GM19328 (cell line): Measurements from ENCODE around the gene ACAA2.
"Not testable (repeated sequence)": the region's sequence is repeated elsewhere in the genome, so short reads cannot be mapped to it uniquely, and the experiment has no call there.

Experiments used
- ATAC-seq: cut with Tn5 transposase; IDR thresholded peaks from one replicate; pipeline ENCODE4 v1.9.1; 2021; ENCODE audit warnings: mild to moderate bottlenecking, moderate library complexity; ENCODE audit not compliant: unreplicated experiment

The ACAA2 gene

DNA sequence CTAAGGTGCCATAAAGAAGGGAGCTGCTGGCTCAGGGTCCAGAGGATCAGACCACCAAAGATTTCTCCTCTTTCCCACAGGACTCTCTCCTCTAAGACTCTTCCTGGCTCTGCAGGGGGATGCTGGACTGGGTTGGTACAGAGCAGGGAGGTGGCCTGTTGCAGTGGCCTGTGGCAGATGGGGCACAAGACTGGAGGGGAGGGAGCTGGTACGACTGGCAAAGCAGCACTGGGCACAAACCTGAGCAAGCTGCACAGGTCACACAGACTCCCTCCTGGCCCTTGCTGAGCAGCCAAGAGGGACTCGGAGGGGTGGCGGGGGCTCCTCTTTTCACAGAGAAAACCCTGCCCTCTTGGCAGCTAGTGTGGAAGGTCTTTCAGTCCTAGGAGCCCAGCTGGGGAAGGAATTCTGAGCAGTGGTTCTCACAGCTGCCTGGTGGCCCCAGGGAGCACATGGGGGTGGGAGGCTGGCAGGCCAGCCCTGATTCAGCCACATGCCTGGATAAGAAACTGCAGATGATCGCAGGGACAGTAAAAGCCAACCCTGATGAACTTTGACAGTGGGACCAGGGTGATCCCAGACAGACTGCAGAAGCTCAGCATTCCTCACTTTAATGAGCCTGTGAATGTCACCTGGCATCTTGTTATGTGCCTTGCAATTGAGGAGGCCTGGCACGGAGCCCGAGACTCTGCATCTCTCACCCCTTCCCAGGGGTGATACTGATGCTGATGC is 32.5 kb upstream of the ACAA2 start:
- no peak for ATAC-seq

DNA sequence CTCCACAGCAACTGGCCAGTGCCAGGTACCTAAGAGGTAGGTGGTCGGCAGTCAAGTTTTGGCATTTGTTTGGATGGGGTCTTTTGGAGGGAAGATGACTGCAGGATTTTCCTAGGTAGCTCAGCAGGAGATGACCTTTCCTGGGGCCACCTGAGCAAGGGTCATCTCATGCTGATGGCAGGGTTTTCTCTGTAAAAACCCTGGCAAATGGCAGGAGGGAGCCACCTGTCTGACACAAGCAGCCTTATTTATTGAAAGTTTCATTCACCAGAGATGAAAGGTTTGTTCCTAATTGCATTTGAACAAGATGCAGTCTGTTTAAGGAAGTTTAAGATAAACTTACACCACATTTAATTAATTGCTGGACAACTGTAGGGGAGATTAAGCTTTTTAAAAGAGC is 31.6 kb upstream of the ACAA2 start:
- ATAC-seq: no peak

DNA sequence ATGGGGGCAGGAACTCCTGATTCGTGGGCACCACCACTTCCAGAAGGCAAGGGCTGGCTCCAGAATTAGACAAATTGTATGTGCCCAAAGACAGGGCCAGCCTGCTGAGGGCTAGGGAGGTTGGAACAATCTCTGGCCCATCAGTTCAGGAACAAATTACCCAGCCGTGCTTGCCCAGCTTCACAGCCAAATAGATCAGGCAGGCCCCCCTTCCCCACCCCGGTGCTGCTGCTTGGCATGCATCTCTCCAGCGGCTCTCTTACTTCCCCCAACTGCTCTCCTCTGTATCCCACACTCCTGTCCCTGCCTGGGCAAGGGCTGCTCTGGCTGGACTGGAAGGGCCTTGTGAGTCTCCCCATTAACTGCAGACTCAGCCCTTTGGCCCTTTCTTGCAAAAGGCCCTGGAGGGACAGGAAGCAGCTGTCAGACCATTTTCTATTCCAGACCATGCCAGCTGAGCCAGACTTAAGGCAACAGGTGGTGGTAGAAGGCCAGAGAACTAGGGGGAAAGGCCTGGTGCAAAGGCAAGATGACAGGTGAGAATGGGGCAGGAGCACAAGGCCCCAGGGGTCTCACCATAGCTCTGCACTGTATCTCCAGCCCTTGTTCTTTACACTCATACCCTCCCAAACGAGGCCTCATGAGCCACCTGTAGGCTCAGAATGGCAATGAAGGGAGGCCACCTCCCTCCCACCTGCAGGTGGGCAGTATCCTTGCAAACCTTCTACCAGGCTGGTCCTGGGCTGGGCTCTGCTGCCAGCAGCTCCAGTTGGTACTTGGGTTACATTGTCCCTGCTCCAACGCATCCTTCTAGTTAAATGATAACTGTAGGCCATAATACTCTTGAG is 30.7 kb upstream of the ACAA2 start:
- no peak for ATAC-seq

DNA sequence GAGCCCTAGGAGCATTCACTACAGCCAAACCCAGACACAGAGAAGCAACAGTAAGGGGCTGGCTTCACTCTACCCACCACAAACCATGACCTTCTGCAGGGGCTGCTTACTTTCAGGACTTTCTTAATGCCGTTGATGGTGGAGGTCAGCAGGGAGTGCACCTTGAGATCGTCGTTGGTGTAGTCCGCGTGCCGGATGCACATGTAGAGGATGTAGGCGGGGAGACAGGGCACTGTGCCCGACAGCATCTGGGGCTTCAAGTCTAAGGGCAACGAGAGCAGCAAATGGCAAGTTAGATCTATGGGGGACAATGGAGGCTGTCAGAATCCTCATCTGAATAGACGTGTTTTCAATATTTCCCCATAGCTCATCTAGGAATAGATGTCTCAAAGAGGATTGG is 29.8 kb upstream of the ACAA2 start:
- no peak for ATAC-seq

DNA sequence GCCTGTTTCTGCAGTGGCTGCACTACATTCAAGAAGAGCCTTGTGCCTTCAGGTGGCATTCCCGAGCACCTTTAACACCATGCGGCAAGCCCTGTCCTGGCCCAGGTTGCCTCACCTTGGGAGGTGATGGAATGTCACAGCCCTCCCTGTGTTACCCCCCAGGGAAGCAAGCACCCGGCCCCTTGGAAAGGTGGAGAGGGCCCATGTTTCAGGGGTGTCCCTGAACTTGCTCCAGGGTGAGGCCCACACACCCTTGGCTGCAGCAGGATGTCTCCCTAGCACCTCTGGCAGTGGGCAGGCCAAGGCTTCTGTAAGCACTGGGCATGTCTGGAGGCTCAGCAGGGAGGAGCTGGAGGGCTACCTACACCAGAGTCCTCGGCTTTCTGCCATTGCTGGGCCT is 29.3 kb upstream of the ACAA2 start:
- ATAC-seq: no peak

DNA sequence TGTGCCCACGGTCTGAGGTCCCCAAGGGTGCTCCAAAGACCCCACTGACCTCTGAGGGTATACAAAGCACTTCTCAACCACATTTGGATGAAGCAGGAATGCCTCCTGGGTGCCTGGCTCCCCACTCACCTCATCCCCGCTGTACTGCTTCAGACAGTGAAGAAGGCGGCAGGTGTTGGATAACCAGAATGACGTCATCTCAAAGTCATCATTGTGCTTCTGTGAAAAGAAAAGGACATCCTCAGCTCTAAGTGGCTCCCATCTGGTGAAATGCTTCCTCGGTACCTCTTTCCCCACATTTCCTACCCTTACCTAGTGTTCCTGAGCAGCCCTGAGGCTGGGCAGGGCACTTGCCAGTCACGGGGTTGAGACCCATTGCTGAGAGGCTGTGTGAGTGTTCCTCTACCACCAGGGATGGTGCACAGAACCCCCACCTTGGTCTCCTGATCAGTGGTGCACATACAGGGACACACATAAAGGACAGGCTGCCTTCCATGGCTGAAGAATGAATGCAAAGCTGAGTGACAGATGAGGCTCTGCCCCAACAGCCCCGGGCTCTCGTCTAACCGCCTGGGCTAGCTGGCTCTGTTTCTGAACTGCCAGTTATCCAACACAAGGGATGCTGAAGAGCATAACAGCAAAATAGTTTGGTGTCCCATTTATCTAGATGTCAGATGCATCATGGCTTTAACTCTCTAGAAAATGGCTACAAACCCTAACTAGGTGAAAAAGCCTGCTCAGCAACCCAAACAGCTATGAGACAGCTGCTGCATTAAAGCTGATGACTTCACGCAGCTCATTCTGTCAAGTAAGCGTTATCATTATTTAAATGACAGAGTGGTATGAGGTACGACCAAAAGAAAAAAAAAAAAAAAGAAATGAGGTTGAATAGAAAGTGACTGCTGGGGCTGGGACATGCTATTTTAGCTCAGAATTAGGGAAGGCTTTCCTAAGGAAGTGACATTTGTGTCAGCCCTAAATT is 28.2 kb upstream of the ACAA2 start:
- no peak for ATAC-seq

DNA sequence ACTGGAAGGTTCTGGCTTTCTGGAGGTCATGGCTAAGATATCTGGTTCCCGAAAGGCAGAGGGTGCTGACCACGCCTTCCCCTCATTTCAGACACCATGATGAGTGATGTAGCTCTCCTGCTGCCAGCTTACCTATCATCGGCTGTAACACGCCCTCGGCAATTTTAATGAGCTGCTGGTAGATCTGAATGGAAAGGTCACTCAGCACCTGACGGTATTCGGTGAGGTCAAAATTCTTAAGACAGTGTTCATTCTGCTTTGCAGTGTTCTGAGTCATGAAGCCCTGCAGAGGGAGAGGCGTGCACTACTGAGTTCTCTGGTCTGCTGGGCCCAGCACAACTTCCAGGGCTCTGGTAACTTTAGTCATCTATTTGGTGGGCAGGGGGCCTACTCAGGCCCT is 25.7 kb upstream of the ACAA2 start:
- no peak for ATAC-seq

DNA sequence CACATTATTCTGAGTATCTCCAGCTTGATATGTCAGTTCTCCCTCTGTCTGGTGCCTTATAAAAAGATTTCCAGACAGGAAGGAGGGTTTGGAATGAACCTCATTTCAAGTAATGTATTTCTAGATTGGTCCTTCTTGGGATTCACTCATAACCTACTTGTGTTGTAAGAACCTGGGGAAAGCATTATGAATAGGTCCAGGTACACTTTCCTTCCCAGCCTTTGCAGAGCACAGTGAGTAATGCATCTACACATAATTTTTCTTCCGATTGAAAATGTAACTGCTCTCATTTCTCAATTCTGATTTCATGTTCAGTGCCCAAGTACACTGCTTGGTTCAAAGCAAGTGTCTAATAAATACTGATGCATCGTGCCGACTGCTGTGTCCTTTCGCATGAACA is 25.0 kb upstream of the ACAA2 start:
- ATAC-seq: no peak

DNA sequence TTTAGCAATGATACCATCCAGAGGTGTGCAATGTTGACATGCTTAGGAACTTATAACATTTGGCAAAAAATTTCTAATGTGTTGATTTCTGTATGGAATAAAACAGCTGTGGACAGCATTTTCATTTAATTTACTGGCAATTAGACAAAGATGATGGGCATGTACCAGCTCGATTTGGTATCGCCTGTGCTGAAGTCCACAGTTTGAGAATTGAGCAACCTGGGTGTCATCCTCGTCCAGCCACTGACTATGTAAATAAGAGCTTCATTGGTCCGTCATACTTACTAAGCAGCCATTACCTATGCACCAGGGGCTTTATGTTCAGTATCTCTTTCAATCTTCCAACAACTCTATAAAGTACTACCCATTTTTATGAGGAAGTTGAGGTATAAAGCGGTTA is 24.6 kb upstream of the ACAA2 start:
- ATAC-seq: no peak

DNA sequence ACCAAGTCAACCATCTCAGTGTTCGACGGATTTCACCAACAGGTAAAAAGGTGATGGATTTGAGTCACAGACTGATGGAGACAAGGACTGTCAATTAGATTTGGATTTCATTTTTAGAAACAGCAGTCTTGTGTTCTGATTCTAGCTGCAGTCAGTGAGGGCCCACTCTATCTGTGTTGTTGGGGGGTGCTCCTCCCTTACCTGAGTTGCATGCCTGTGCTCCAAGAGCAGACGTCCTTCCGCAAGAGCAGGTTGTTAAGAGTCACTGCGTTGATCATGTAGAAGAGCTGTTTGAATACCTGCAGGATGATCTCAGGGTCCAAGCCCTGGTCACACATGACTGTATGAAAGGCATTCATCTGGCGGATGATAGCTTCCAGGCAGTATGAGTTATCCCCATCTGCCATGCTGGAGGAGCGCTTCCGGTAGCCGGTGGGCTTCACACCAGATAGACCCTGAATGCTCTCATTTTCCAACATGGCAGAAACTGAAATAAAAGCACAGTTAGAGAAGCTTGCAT is 24.0 kb upstream of the ACAA2 start:
- ATAC-seq: not testable (repeated sequence)

DNA sequence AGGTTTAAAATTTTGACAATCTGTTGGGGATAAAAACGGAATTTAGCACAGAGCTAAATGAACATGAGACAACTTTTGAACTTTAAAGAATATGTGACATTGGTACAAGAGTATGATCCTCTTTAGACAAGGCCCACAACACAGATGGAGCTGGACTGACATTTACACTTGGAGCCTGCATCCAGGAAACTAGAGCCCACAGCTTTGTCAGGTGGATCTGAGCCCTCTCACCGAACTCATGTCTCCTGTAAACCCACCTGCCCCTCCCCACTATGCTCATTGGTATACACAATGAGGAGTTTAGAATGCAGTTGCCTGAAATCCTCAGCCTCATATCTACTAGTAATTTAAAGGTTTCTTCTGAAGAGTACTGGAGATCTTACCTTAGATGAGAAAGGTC is 22.1 kb upstream of the ACAA2 start:
- ATAC-seq: no peak

DNA sequence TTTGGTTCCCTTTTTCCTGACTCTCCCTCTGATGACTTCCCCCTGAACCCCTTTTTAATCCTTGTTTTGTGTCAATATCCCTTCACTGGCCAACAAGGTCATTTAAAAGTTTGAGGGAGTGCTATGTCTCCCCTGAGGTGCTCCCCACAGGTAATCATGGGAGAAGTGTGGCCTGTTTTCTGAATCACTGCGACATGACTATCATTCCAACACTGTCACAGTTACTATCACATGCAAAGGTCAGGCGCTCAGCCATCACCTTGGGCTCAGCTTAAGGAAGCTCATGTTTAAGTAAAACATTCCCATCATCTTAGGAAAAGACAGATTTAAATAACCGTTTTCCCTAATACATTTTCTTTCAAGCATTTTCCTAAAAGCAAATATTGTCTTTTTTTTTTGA is 20.9 kb upstream of the ACAA2 start:
- ATAC-seq: no peak

DNA sequence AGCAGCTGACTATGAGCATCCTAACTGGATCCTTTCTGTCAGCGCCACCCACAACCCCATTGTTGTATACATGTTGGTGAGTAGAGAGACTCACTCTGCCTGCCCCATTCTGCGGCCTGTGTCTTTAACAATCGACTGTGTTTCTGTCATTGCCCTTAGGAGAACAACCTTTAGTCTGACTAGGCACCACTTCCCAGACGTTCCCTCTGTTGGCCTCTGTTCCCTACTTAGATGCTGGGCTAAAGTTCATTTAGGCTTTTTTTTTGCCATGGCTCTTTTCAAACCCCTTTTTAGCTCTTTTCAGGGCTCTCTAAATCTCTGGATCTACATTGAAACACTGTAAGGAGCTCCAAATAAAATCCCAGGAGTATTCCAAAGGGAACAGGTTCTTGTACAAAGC is 20.5 kb upstream of the ACAA2 start:
- ATAC-seq: no peak

DNA sequence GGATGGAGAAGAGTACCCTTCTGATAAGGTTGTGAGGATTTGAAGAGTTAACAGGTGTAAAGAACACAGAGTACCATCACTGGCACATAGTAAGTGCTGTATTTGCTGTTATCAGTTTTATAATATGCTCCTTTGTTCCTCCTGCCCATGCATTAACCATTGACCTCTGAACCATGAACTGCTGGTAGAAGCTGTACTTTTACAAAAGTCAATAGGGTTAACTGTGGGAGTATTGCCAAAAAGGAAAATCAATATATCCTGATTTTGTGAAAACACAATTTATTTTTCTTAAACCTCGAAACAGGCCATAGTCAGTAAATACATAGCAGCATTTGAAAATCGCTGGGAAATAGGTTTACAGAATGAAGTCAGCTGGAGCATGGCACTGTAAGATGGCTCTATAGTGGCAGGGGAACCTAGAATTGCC is 18.9 kb upstream of the ACAA2 start:
- ATAC-seq: no peak

DNA sequence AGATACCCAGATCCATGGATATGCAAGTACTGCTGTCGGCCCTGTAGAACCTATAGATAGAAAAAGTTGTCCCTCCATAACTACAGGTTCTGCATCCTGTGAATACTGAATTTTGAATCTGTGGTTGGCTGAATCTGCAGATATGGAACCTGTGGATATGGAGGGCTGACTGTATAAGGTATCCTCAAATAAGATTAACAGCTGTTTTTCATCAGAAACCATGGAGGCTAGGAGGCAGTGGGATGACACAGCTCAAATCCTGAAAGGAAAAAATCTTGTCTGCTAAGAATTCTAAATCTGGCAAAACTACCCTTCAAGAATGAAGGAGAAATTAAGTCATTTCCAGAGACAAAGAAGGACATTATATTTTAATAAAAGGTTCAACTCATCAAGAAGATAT is 14.7 kb upstream of the ACAA2 start:
- ATAC-seq: no peak

DNA sequence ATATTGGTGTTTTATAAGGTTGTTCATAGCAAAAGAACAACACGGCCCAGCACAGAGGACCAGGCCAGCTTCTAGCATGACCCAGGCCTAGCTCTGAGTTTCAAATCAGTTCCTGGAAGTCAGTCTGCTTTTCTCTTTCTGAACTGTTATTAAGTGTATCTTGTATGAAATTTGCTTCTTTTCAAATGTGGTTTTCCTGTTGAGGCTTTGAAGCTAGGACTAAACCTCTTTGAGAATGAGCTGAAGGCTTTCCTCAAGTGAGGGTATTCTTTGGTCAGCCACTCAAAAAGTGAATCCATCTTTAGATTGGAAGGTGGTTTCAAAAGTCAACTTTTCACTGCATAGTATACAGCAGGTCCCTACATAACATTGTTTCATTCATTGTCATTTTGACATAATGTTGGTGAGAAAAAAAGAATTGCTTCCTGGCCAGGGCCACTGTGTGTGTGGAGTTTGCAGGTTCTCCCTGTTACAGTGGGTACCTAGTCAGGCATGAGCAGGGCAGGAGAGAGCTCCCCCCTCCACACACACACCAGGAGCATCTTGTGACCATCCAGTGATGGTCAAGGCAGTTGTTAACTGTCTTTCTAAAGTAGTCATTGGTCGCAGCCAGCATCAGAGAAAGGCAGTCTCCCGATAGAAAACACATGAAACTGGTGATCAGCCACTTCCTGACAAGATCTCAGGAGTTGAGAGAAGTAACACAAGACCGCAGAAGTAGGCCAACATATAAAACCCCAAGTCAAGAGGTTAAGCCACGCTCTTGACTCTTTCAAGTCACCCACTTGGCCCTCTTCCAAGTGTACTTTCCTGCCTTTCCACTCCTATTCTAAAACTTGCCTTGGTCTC is 6.7 kb upstream of the ACAA2 start:
- no peak for ATAC-seq

DNA sequence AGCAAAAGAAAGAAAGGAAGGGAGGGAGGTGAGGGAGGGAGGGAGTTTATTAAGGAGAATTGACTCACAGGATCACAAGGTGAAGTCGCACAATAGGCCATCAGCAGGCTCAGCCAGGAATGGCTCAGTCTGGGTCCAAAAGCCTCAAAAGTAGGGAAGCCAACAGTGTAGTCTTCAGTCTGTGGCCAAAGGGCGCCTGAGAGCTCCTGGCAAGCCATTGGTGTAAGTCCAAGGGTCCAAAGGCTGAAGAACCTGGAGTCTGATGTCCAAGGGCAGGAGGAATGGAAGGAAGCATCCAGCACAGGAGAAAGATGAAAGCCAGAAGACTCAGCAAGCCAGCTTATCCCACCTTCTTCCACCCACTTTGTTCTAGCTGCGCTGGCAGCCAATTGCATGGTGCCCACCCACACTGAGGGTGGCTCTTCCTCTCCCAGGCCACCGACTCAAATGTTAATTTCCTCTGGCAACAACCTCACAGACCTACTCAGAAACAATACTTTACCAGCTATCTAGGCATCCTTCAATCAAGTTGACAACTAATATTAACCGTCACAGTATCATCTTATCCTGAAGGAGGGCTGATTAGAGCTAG is 5.8 kb upstream of the ACAA2 start:
- no peak for ATAC-seq

DNA sequence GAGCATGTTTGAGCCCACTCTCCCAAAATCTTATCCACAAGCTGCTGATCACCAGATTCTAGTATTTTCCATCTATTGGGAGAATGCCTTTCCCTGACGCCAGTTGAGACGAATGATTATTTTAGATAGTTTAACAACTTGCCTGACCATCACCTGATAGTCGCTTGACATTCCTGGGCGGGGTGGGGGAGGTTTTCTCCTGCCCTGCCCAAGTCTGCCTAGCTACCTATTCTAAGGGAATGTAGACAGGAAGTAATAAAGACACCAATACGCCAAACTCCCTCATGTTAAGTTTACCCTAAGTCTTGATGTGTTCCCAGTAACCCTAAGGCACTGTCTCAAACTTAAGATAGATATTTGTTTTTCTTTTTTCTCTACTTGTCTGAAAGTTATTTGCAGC is 4.6 kb upstream of the ACAA2 start:
- no peak for ATAC-seq

DNA sequence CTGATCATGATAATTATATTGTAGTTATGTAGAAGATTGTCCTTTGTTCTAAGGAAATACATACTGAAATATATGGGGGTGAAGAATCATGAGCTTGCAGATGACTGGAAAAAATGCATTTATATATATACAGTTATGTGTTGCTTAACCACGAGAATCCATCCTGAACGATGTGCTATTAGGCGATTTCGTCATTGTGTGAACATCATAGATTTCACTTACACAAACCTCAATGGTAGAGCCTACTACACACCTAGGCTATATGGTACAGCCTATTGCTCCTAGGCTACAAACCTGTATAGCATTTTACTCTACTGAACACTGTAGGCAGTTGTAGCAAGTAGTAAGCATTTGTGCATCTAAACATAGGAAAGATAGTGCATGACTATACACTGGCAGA is 2.6 kb upstream of the ACAA2 start:
- ATAC-seq: no peak

DNA sequence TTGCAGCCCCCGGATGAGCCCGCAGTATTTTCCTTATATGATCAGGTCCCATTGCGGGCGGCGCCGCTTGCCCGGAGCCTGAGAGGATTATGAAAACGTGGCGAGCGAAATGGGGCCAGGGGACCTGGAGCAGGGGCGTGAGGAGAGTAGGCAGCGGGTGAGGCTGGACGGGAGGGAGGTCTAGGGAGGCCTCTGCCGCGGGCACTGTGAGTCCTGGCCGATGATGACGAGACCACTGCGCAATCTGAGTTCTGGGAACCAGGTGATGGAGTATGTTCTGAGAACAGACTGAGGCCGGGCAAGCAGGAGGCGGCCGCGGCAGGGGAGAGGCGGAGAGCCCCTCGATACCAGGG is 790 bp upstream of the ACAA2 start:
- ATAC-seq: peak; percentile 19
